Measurements from ENCODE around the gene CDON.

DNA sequence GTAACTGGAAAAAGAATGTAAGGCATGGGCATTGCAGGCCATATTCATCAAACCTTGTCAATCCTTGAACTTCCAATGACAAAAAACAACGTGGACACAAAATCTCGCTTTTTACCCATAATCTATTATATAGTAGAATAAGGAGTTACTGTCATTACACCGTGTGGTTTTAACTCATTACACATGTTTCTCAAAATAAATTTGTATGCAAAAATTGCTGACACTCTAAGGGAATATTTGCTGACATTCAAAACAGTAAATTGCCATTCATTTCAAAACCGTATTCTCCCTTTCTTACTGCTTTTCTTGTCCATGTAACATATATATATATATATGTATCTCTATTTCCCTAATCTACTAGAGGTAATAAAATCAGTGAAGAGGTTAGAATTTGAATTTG, 33.4 kb downstream of the CDON start:
- TF ChIP-seq POLR2A (IDR thresholded peaks at IDR 0.05) (no peak), EP300 (IDR thresholded peaks at IDR 0.05) (no peak)
- TF ChIP-seq, protein P1, sequence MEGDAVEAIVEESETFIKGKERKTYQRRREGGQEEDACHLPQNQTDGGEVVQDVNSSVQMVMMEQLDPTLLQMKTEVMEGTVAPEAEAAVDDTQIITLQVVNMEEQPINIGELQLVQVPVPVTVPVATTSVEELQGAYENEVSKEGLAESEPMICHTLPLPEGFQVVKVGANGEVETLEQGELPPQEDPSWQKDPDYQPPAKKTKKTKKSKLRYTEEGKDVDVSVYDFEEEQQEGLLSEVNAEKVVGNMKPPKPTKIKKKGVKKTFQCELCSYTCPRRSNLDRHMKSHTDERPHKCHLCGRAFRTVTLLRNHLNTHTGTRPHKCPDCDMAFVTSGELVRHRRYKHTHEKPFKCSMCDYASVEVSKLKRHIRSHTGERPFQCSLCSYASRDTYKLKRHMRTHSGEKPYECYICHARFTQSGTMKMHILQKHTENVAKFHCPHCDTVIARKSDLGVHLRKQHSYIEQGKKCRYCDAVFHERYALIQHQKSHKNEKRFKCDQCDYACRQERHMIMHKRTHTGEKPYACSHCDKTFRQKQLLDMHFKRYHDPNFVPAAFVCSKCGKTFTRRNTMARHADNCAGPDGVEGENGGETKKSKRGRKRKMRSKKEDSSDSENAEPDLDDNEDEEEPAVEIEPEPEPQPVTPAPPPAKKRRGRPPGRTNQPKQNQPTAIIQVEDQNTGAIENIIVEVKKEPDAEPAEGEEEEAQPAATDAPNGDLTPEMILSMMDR (IDR thresholded peaks at IDR 0.05) = no peak
